ENCODE results near the gene RAB40B. TPM values are rescaled to one million over a fixed set of nuclear protein-coding genes. Genes with fewer than 3 reads are reported as not detected.
A peak's percentile ranks its signal among the peaks of the same experiment; 100 is the strongest.

The RAB40B gene
- total and polyA plus RNA-seq, 2 of the 13 experiments (the other 11 are each of a cell fraction or from before 2014, with no cell fraction given) = 6.2 to 6.5 TPM

DNA sequence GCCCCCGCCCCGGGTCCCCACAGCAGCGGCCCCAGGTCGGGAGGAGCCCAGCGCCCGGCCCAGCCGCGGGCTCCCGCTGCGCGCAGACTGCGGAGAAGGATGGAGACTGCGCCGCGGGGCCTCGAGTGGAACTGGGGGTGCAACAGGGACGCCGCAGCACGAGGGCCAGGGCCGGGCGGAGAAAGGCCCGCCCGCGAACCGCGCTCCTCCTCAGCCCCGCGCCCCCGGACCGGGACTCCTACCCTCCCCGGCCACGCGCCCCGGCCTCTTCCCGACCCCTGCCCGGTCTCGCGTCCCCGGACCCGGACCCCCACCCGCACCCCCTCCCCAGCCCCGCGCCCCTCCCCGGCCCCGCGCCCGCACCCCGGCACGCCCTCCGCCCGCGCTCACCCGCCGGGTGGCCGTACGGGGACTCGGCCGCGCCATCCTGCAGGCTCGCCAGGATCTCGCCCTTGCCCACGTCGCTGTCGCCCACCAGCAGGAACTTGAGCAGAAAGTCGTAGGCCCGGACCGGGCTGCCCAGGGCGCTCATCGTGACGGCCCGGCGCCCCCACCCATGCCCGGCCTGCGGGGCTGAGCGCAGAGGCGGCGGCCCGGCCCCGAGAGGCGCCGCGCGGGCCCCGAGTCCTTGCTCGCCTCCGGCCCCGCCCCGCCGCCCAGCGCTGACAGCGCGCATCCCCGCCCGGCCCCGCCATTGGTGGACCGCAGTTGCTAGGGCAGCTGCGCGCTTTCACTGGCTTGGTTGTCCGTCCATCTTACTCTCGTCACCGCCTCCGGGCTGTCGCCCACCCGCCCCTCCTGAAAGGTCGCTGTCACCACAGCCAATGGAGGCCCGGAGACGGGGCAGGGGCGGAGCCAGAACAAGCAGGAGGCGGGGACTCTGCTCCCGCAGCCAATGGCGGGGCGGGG lies at the start of gene RAB40B (continued):
- TF ChIP-seq PPARG (CRISPR knock-in tag; conservative IDR thresholded peaks at IDR 0.05) (no peak), GABPB1 (CRISPR knock-in tag; IDR thresholded peaks at IDR 0.05) (peak; percentile 64; the same call in 1 of the 2 replicates), MXD1 (CRISPR knock-in tag; IDR thresholded peaks at IDR 0.05) (0 out of 2 replicates have a peak, but pooled peaks have one; percentile 9), NFYB (CRISPR knock-in tag; IDR thresholded peaks at IDR 0.05) (peak; percentile 91), ZNF597 (CRISPR knock-in tag; IDR thresholded peaks at IDR 0.05) (0 out of 2 replicates have a peak, but pooled peaks have one; percentile 26), RBFOX2 (IDR thresholded peaks at IDR 0.05; ENCODE audit: low read depth, low read length) (peak; percentile 40; the same call in 1 of the 2 replicates), EP300 (IDR thresholded peaks at IDR 0.05; ENCODE audit: low read depth in 2 of 2, low read length in 2 of 2) (peak in 1 of 2 experiments; percentile 59; a peak in 2 of 4 replicates), EP300 (CRISPR knock-in tag; IDR thresholded peaks at IDR 0.05; ENCODE audit: borderline replicate concordance) (no peak), CREM (IDR thresholded peaks at IDR 0.05) (peak; percentile 68), CREM (CRISPR knock-in tag; IDR thresholded peaks at IDR 0.05) (no peak), HOXA3 (CRISPR knock-in tag; IDR thresholded peaks at IDR 0.05) (peak; percentile 9; the same call in 1 of the 2 replicates), TOPORS (CRISPR knock-in tag; IDR thresholded peaks at IDR 0.05) (peak; percentile 11; the same call in 1 of the 2 replicates), YEATS2 (CRISPR knock-in tag; IDR thresholded peaks at IDR 0.05; ENCODE audit: borderline replicate concordance) (0 out of 2 replicates have a peak, but pooled peaks have one; percentile 3), ZNF556 (CRISPR knock-in tag; IDR thresholded peaks at IDR 0.05; ENCODE audit: borderline replicate concordance) (no peak), ZBTB10 (CRISPR knock-in tag; IDR thresholded peaks at IDR 0.05; ENCODE audit: borderline replicate concordance) (peak; percentile 60; the same call in 1 of the 2 replicates), ZNF574 (CRISPR knock-in tag; IDR thresholded peaks at IDR 0.05) (peak; percentile 35; the same call in 1 of the 2 replicates)
- TF ChIP-seq, protein P1, sequence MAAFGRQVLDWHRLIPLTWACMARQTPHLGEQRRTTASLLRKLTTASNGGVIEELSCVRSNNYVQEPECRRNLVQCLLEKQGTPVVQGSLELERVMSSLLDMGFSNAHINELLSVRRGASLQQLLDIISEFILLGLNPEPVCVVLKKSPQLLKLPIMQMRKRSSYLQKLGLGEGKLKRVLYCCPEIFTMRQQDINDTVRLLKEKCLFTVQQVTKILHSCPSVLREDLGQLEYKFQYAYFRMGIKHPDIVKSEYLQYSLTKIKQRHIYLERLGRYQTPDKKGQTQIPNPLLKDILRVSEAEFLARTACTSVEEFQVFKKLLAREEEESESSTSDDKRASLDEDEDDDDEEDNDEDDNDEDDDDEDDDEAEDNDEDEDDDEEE (CRISPR knock-in tag; IDR thresholded peaks at IDR 0.05) = 0 out of 2 replicates have a peak, but pooled peaks have one; percentile 9
